DND-41 (cell line): ENCODE measurements around the gene WDR36.
A peak's percentile ranks its signal among the peaks of the same experiment; 100 is the strongest.

Source experiments
- ATAC-seq: fragments of 200-7000 bp; cut with Tn5 transposase; 3 replicates; pipeline ENCODE4 v1.9.1; 2021; ENCODE audit warnings: low read depth; ENCODE audit not compliant: insufficient read depth
- DNase-seq: peaks from one replicate; pipeline ENCODE4 v3.0.0-alpha.2; 2020
- H2AFZ ChIP-seq: 2 replicates; pipeline ENCODE4 v1.6.0; 2012; ENCODE audit warnings: low read depth, low read length
- H3K27ac ChIP-seq: 2 replicates; pipeline ENCODE4 v1.5.1; 2012; ENCODE audit warnings: low read length, inconsistent platforms
- H3K27me3 ChIP-seq: fragments of 200-600 bp; sonication (generic); 2 replicates; pipeline ENCODE4 v1.6.0; 2012; ENCODE audit warnings: low read length, mild to moderate bottlenecking, inconsistent platforms; ENCODE audit not compliant: insufficient read depth, poor library complexity
- H3K36me3 ChIP-seq: 2 replicates; pipeline ENCODE4 v1.5.1; 2012; ENCODE audit warnings: low read length, inconsistent platforms; ENCODE audit not compliant: insufficient read depth
- H3K4me1 ChIP-seq: 2 replicates; pipeline ENCODE4 v1.5.1; 2012; ENCODE audit warnings: mild to moderate bottlenecking, low read length; ENCODE audit not compliant: insufficient read depth
- H3K4me2 ChIP-seq: 2 replicates; pipeline ENCODE4 v1.6.0; 2012; ENCODE audit warnings: mild to moderate bottlenecking, moderate library complexity, low read length, inconsistent platforms; ENCODE audit not compliant: insufficient read depth
- H3K4me3 ChIP-seq, 2 experiments: fragments of 200-600 bp in 1 of 2; shearing (Covaris generic) in 1 of 2; 2 replicates each; pipeline ENCODE4 v1.5.1; 2012 to 2016; ENCODE audit warnings: inconsistent platforms in 2 of 2, low read length in 2 of 2, mild to moderate bottlenecking in 2 of 2, low read depth in 1 of 2, moderate library complexity in 1 of 2
- H3K79me2 ChIP-seq: 2 replicates; pipeline ENCODE4 v1.6.0; 2012; ENCODE audit warnings: low read length, inconsistent platforms; ENCODE audit not compliant: insufficient read depth
- H3K9ac ChIP-seq: 2 replicates; pipeline ENCODE4 v1.6.0; 2012; ENCODE audit warnings: low read depth, mild to moderate bottlenecking, inconsistent platforms, low read length, moderate library complexity
- H3K9me3 ChIP-seq: 2 replicates; pipeline ENCODE4 v1.5.1; 2012; ENCODE audit warnings: low read length, moderate library complexity, mild to moderate bottlenecking, inconsistent platforms; ENCODE audit not compliant: insufficient read depth, severe bottlenecking
- H4K20me1 ChIP-seq: 2 replicates; pipeline ENCODE4 v1.6.0; 2012; ENCODE audit warnings: low read length; ENCODE audit not compliant: insufficient read depth
- EZH2 ChIP-seq: IDR thresholded peaks from 3 replicates; pipeline ENCODE4 v1.6.1; 2012; ENCODE audit warnings: borderline replicate concordance, low read depth, mild to moderate bottlenecking, moderate library complexity, low read length, inconsistent platforms; ENCODE audit not compliant: severe bottlenecking
- TF ChIP-seq, protein P1 (sequence below): IDR thresholded peaks from 2 replicates; pipeline ENCODE4 v1.5.1; 2012; ENCODE audit warnings: borderline replicate concordance, low read length, moderate library complexity, mild to moderate bottlenecking; ENCODE audit not compliant: poor library complexity, severe bottlenecking; ENCODE audit errors: extremely low read depth

Gene WDR36

DNA sequence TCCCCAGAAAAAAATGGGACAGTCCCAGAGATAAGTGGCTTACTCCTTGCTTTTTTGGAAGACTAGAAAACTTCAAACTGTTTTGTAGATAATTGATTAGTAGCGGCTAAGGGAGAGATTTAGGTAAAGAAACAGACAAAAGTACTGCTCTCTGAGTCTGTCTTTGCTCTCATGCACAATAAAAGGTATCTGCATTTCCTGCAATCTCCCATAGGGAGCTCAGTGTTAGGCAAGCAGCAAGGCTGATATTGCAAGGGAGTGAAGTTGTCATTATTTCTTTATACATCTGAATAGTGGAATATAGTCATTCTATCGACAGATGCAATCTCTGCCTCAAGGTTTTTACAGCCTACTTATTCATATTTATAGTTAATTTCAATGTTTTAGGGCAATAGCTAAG, 77.1 kb downstream of the WDR36 start:
- no peaks in the 10 kb centered on the region for H3K79me2 ChIP-seq
- ATAC-seq (no peak), DNase-seq (no peak)
- no peak overlapping the region for H3K27ac ChIP-seq
- H3K4me3 ChIP-seq = no peak overlapping the region
- H3K36me3 ChIP-seq = no peaks in the 10 kb centered on the region
- no peaks in the 10 kb centered on the region for H3K4me1 ChIP-seq
- no peak overlapping the region for H2AFZ ChIP-seq
- H4K20me1 ChIP-seq = no peaks in the 10 kb centered on the region
- no peak for TF ChIP-seq EZH2
- TF ChIP-seq, protein P1, sequence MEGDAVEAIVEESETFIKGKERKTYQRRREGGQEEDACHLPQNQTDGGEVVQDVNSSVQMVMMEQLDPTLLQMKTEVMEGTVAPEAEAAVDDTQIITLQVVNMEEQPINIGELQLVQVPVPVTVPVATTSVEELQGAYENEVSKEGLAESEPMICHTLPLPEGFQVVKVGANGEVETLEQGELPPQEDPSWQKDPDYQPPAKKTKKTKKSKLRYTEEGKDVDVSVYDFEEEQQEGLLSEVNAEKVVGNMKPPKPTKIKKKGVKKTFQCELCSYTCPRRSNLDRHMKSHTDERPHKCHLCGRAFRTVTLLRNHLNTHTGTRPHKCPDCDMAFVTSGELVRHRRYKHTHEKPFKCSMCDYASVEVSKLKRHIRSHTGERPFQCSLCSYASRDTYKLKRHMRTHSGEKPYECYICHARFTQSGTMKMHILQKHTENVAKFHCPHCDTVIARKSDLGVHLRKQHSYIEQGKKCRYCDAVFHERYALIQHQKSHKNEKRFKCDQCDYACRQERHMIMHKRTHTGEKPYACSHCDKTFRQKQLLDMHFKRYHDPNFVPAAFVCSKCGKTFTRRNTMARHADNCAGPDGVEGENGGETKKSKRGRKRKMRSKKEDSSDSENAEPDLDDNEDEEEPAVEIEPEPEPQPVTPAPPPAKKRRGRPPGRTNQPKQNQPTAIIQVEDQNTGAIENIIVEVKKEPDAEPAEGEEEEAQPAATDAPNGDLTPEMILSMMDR = peak; percentile 7
- no peaks in the 10 kb centered on the region for H3K9me3 ChIP-seq
- H3K4me2 ChIP-seq = no peak overlapping the region
- H3K27me3 ChIP-seq = no peaks in the 10 kb centered on the region
- H3K9ac ChIP-seq = no peak overlapping the region

DNA sequence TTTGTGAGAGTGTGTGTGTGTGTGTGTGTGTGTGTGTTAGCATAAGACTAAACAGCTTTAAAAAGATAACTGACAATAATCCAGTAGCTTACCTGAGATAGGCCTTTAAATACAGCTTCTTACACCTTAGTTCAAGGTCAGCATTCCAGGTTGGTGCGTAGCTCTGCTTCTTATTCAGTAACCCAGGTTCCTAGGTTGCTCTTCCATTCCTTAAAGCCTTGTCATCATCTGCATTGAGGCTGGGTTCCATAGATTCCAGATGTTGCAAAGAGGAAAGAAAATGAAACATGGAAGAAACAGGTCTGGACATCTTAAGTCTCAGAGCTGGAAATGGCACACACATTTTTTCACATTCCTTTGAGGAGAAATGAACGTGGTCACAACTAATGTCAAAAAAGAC, 78.1 kb downstream of the WDR36 start:
- H2AFZ ChIP-seq = no peak overlapping the region
- H3K27ac ChIP-seq = no peak overlapping the region
- H3K36me3 ChIP-seq = no peaks in the 10 kb centered on the region
- ATAC-seq = no peak
- TF ChIP-seq, protein P1 = no peak
- no peak for TF ChIP-seq EZH2
- H3K9ac ChIP-seq = no peak overlapping the region
- H3K79me2 ChIP-seq = no peaks in the 10 kb centered on the region
- H3K4me1 ChIP-seq = no peaks in the 10 kb centered on the region
- no peak overlapping the region for H3K4me2 ChIP-seq
- no peak overlapping the region for H3K4me3 ChIP-seq
- H4K20me1 ChIP-seq = no peaks in the 10 kb centered on the region
- no peak for DNase-seq
- no peaks in the 10 kb centered on the region for H3K9me3 ChIP-seq
- H3K27me3 ChIP-seq = no peaks in the 10 kb centered on the region

DNA sequence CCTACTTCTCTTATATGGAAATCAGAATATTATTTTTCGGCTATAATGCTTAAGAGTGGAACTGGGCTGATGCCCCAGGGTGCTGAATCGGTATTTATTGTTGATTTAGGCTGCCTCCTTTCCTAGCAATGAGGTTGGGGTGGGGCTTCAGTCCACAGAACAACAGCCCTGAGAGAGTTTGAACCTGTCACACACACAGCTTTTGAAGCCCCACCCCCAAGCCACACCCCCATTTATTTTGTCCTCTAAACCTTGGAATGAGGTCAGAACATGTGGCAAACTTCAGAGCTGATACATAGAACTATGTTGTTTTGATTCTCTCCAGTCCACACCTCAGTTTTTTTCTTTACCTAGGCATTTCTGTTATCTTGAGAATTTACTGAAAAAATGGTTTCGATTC, 80.4 kb downstream of the WDR36 start:
- Histone ChIP-seq H3K27me3 (no peaks in the 10 kb centered on the region), H3K27ac (no peak overlapping the region), H3K9ac (no peak overlapping the region), H3K36me3 (no peaks in the 10 kb centered on the region), H3K79me2 (no peaks in the 10 kb centered on the region), H3K4me1 (no peaks in the 10 kb centered on the region), H4K20me1 (no peaks in the 10 kb centered on the region), H3K4me2 (no peak overlapping the region), H2AFZ (no peak overlapping the region), H3K9me3 (no peaks in the 10 kb centered on the region), H3K4me3 (no peak overlapping the region)
- DNase-seq (peak; percentile 10), ATAC-seq (no peak)
- TF ChIP-seq, protein P1 = no peak
- TF ChIP-seq EZH2 = no peak

DNA sequence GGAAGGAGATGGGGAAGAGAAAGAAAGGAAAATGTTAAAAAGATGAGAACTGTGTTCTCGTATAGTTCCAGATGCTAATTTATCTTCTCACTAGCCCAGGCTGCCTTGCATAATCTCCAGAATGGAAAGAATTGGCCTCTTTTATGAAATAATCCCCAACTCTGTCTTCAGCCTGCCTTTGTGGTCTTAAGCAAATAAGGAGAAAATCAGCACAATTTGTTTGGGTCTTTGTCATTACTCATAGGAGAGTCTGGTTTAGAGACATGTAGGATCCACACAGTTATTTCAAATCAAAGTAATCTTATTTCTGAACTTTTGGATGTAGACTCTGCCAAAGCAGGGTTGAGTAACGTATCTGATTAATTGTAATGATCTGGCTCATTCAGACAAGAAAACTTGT, 81.3 kb downstream of the WDR36 start:
- no peak overlapping the region for H3K27ac ChIP-seq
- H3K4me2 ChIP-seq = no peak overlapping the region
- H2AFZ ChIP-seq = no peak overlapping the region
- TF ChIP-seq EZH2 = no peak
- TF ChIP-seq, protein P1 = no peak
- H3K36me3 ChIP-seq = no peaks in the 10 kb centered on the region
- no peaks in the 10 kb centered on the region for H3K4me1 ChIP-seq
- H3K79me2 ChIP-seq = no peaks in the 10 kb centered on the region
- H3K9me3 ChIP-seq = no peaks in the 10 kb centered on the region
- no peak overlapping the region for H3K9ac ChIP-seq
- no peaks in the 10 kb centered on the region for H4K20me1 ChIP-seq
- no peaks in the 10 kb centered on the region for H3K27me3 ChIP-seq
- no peak for DNase-seq
- no peak for ATAC-seq
- no peak overlapping the region for H3K4me3 ChIP-seq
